CD4-positive, alpha-beta memory T cell (primary cell): ENCODE data around the gene HIGD1C. TPM values are rescaled to one million over a fixed set of nuclear protein-coding genes. Genes with fewer than 3 reads are reported as not detected.
"Not testable (repeated sequence)": the region's sequence is repeated elsewhere in the genome, so short reads cannot be mapped to it uniquely, and the experiment has no call there.

ENCODE experiments used
- CTCF ChIA-PET: fragments of 350-600 bp; sonication (Branson Sonifier 250); formaldehyde crosslinking; loops from one replicate; lab custom pipeline; 2021; ENCODE audit warnings: inconsistent platforms; ENCODE audit not compliant: partially characterized antibody; lab: Charles Lee
- POLR2A ChIA-PET: fragments of 350-600 bp; sonication (Branson Sonifier 250); formaldehyde crosslinking; loops from one replicate; lab custom pipeline; 2021; ENCODE audit not compliant: partially characterized antibody; lab: Charles Lee
- DNase-seq, 5 donors: peaks; one replicate each; pipeline versions ENCODE4 v3.0.0 to v3.0.0-alpha.2; 2020 to 2022; ENCODE audit warnings: mixed read lengths in 1 of 5
- H3K27ac ChIP-seq: one replicate; pipeline ENCODE4 v1.7.0; 2013; ENCODE audit warnings: low read depth, low read length
- H3K27me3 ChIP-seq: 2 replicates; pipeline ENCODE4 v1.7.0; 2013; ENCODE audit warnings: mild to moderate bottlenecking, low read length, moderate library complexity; ENCODE audit not compliant: insufficient read depth
- H3K36me3 ChIP-seq: 2 replicates; pipeline ENCODE4 v1.7.0; 2013; ENCODE audit warnings: mild to moderate bottlenecking, low read length, moderate library complexity; ENCODE audit not compliant: insufficient read depth
- H3K4me1 ChIP-seq: 2 replicates; pipeline ENCODE4 v1.7.0; 2013; ENCODE audit warnings: mild to moderate bottlenecking, low read length, moderate library complexity; ENCODE audit not compliant: insufficient read depth
- H3K4me3 ChIP-seq, 2 donors: one replicate each; pipeline ENCODE4 v1.7.0; 2013; ENCODE audit warnings: low read length in 2 of 2, mild to moderate bottlenecking in 1 of 2
- H3K9me3 ChIP-seq, 2 donors: one replicate each; pipeline ENCODE4 v1.7.0; 2013; ENCODE audit warnings: low read length in 2 of 2, control low read depth in 1 of 2; ENCODE audit not compliant: control insufficient read depth in 1 of 2
- H3K27ac Mint-ChIP-seq, 7 donors: one replicate each; pipeline ENCODE4 v1.8.0; 2020 to 2021; ENCODE audit warnings: mixed read lengths in 7 of 7, mild to moderate bottlenecking in 6 of 7, inconsistent platforms in 3 of 7, moderate library complexity in 3 of 7
- H3K27me3 Mint-ChIP-seq, 2 donors: one replicate each; pipeline ENCODE4 v1.8.0; 2020 to 2021; ENCODE audit warnings: mixed read lengths in 2 of 2
- H3K36me3 Mint-ChIP-seq, 2 donors: one replicate each; pipeline ENCODE4 v1.8.0; 2020 to 2021; ENCODE audit warnings: mixed read lengths in 2 of 2, inconsistent platforms in 1 of 2, mild to moderate bottlenecking in 1 of 2
- H3K4me1 Mint-ChIP-seq, 4 donors: one replicate each; pipeline ENCODE4 v1.8.0; 2020 to 2021; ENCODE audit warnings: mixed read lengths in 4 of 4, mild to moderate bottlenecking in 1 of 4
- H3K4me3 Mint-ChIP-seq, 8 donors: one replicate each; pipeline ENCODE4 v1.8.0; 2020 to 2021; ENCODE audit warnings: mixed read lengths in 8 of 8, mild to moderate bottlenecking in 7 of 8, moderate library complexity in 6 of 8, inconsistent platforms in 3 of 8
- H3K9me3 Mint-ChIP-seq, 8 donors: one replicate each; pipeline ENCODE4 v1.8.0; 2020 to 2021; ENCODE audit warnings: mixed read lengths in 8 of 8, mild to moderate bottlenecking in 5 of 8, inconsistent platforms in 3 of 8, moderate library complexity in 1 of 8
- intact Hi-C: fragments of 100-400 bp; cut with micrococcal nuclease; formaldehyde crosslinking; loops from one replicate; pipeline ENCODE4 v1.15.1; 2023
- polyA plus RNA-seq, 2 donors: library from polyadenylated mRNA; unstranded; fragments of 300-500 nt; fragmentation: Illumina TruSeq; gene quantifications; one replicate each; pipeline ENCODE4 v1.2.3, GENCODE V29; 2021
- total RNA-seq, 2 experiments: library from RNA; stranded (reverse); gene quantifications; one replicate each; pipeline ENCODE4 v1.2.3, GENCODE V29; 2021

The HIGD1C gene
- total and polyA plus RNA-seq, 4 experiments from 2014 or later: not detected

DNA sequence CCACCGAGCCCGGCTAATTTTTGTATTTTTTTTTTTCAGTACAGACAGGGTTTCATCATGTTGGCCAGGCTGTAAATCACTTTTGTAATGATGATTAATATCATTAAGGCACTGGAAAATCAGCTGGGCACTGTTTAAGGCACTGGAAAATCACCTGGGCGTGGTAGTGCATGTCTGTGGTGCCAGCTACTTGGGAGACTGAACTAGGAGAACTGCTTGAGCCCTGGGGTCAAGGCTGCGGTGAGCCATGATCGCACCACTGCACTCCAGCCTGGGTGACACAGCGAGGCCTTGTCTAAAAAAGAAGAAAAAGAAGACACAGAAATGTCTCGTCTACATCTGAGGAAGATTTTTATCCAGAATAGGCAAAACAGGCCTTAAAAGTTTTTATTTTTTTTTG is 61.1 kb downstream of the HIGD1C start:
- Histone ChIP-seq H3K4me1 (peaks cover 27% of the 10 kb centered on the region), H3K9me3 (no peaks in the 10 kb centered on the region), H3K27ac (no peak overlapping the region), H3K27me3 (no peaks in the 10 kb centered on the region), H3K36me3 (peaks cover under 1% of the 10 kb centered on the region), H3K4me3 (no peak overlapping the region)
- Mint-ChIP-seq H3K4me1 (peaks cover 19 to 40% (median 31%) of the 10 kb centered on the region in 4 donors), H3K9me3 (no peaks in the 10 kb centered on the region), H3K4me3 (peak overlapping the region in 1 of 8 donors; percentile 15), H3K36me3 (peaks cover 0 to 5% of the 10 kb centered on the region in 2 donors), H3K27ac (peak overlapping the region in 1 of 7 donors; percentile 25), H3K27me3 (no peaks in the 10 kb centered on the region)
- ChIA-PET POLR2A (interaction anchor here (1.3 kb wide), 1 partner anchor 8 kb away, joined by 3 read pairs; no protein-coding TSS in a partner anchor), CTCF (no interaction called here)
- intact Hi-C loops: no loop called here
- DNase-seq: no peak

- CTCF ChIA-PET, H3K36me3 ChIP-seq, H3K9me3 Mint-ChIP-seq, intact Hi-C loops, H3K27ac ChIP-seq, H3K27me3 ChIP-seq, H3K27ac Mint-ChIP-seq, H3K27me3 Mint-ChIP-seq, POLR2A ChIA-PET, DNase-seq, H3K9me3 ChIP-seq, H3K4me3 ChIP-seq, H3K4me3 Mint-ChIP-seq, H3K36me3 Mint-ChIP-seq: not testable (repeated sequence)
- H3K4me1 ChIP-seq: peaks cover 16% of the 10 kb centered on the region
- peaks cover 18 to 31% (median 24%) of the 10 kb centered on the region in 4 donors for H3K4me1 Mint-ChIP-seq
Observed at GRCh38 chr12:51014467-51014866, 62.1 kb downstream of the HIGD1C start.

DNA sequence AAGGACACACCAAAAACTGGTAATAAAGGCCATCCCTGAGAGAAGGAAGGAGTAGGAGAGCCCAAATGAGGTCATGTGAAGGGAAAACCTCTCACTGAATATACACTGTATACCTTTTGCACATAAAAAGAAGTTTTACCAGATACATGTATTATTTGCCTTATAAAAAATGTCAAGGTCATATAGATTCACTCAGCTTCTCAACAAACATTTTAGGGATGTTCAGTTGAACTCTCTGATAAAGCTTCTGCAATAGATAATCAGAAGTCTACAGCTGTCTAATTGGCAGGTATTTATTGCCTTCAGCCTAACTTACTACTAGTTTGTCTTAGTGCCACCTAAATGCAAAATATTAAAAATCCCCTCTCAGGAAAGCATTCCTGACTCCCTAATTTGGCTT is 65.1 kb downstream of the HIGD1C start:
- H3K27ac Mint-ChIP-seq: no peak overlapping the region
- H3K36me3 Mint-ChIP-seq: peaks cover 0 to 2% of the 10 kb centered on the region in 2 donors
- H3K27me3 Mint-ChIP-seq: no peaks in the 10 kb centered on the region
- no peaks in the 10 kb centered on the region for H3K9me3 Mint-ChIP-seq
- DNase-seq: no peak
- H3K4me1 Mint-ChIP-seq: peaks cover 25 to 46% (median 35%) of the 10 kb centered on the region in 4 donors
- Histone ChIP-seq H3K27me3 (no peaks in the 10 kb centered on the region), H3K4me1 (peaks cover 36% of the 10 kb centered on the region), H3K36me3 (no peaks in the 10 kb centered on the region), H3K9me3 (no peaks in the 10 kb centered on the region), H3K27ac (no peak overlapping the region), H3K4me3 (no peak overlapping the region)
- no peak overlapping the region for H3K4me3 Mint-ChIP-seq
- POLR2A ChIA-PET: interaction anchor here (0.9 kb wide), 1 partner anchor 9 kb away, joined by 3 read pairs; the partner anchor contains the start of gene SLC11A2
- intact Hi-C loops: no loop called here
- CTCF ChIA-PET: interaction anchor here (4.3 kb wide), 1 partner anchor 9 kb away, joined by 18 read pairs; the partner anchor contains the start of gene SLC11A2

GRCh38 chr12:51018956-51019355 is 66.6 kb downstream of the HIGD1C start:
- Mint-ChIP-seq H3K36me3 (no peaks in the 10 kb centered on the region), H3K27ac (peak overlapping the region in 1 of 7 donors; percentile 11), H3K27me3 (no peaks in the 10 kb centered on the region), H3K4me1 (peaks cover 23 to 47% (median 34%) of the 10 kb centered on the region in 4 donors), H3K4me3 (no peak overlapping the region), H3K9me3 (peaks cover 0 to 2% (median 0%) of the 10 kb centered on the region in 8 donors)
- H3K4me3 ChIP-seq: no peak overlapping the region
- ChIA-PET POLR2A (no interaction called here), CTCF (interaction anchor here (0.8 to 4.3 kb wide), 3 partner anchors 8 to 254 kb away, joined by 3 to 18 read pairs (median 3); partner anchors contain the start of gene SLC11A2)
- no peak for DNase-seq
- H3K27me3 ChIP-seq: no peaks in the 10 kb centered on the region
- intact Hi-C loops: no loop called here
- H3K9me3 ChIP-seq: no peaks in the 10 kb centered on the region
- no peak overlapping the region for H3K27ac ChIP-seq
- H3K36me3 ChIP-seq: no peaks in the 10 kb centered on the region
- H3K4me1 ChIP-seq: peaks cover 38% of the 10 kb centered on the region

DNA sequence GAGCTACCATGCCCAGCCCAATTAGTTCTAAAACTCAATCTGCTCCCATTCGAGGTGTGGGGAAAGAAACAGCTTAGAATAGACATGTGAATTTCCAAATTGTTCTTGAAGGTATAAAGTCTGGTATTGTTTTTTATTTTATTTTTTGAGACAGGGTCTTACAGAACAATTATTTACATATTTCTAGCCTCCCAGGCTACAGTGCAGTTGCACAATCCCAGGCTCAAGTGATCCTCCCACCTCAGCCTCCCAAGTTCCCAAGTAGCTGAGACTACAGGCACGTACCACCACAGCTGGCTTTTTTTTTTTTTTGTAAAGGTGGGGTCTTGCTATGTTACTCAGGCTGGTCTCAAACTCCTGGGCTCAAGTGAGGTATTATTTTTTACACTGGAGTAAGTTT is 67.6 kb downstream of the HIGD1C start:
- peak overlapping the region in 2 of 7 donors; percentile 42 to 74 for H3K27ac Mint-ChIP-seq
- intact Hi-C loops: no loop called here
- Histone ChIP-seq H3K4me1 (peaks cover 41% of the 10 kb centered on the region), H3K4me3 (no peak overlapping the region), H3K27me3 (no peaks in the 10 kb centered on the region), H3K27ac (no peak overlapping the region), H3K9me3 (no peaks in the 10 kb centered on the region), H3K36me3 (no peaks in the 10 kb centered on the region)
- no peak overlapping the region for H3K4me3 Mint-ChIP-seq
- peaks cover 0 to 2% (median 0%) of the 10 kb centered on the region in 8 donors for H3K9me3 Mint-ChIP-seq
- no peaks in the 10 kb centered on the region for H3K27me3 Mint-ChIP-seq
- DNase-seq: no peak
- ChIA-PET CTCF (interaction anchor here (1.0 kb wide), 1 partner anchor 8 kb away, joined by 4 read pairs; no protein-coding TSS in a partner anchor), POLR2A (interaction anchor here (0.6 to 1.2 kb wide), 3 partner anchors 8 to 64 kb away, joined by 3 read pairs; no protein-coding TSS in a partner anchor)
- no peaks in the 10 kb centered on the region for H3K36me3 Mint-ChIP-seq
- peaks cover 31 to 57% (median 43%) of the 10 kb centered on the region in 4 donors for H3K4me1 Mint-ChIP-seq

Other genes starting within 250 kb of the HIGD1C start
- 10 to 100 TPM; 52.2 to 52.3 TPM for gene ATF1, start 188.4 kb upstream of the HIGD1C start, total RNA-seq
- gene ATF1, start 188.4 kb upstream of the HIGD1C start, polyA plus RNA-seq: 10 to 100 TPM; 48.7 to 50.8 TPM
- gene TMPRSS12, start 109.6 kb upstream of the HIGD1C start, total RNA-seq: not detected
- not detected for gene TMPRSS12, start 109.6 kb upstream of the HIGD1C start, polyA plus RNA-seq
- gene SLC11A2, start 73.8 kb downstream of the HIGD1C start, total RNA-seq: 10 to 100 TPM; 55.1 to 62.7 TPM
- gene SLC11A2, start 73.8 kb downstream of the HIGD1C start, polyA plus RNA-seq: 10 to 100 TPM in 1 of 2 donors, 1 to 10 TPM in 1; 7.4 to 18.9 TPM
- gene LETMD1, start 95.8 kb downstream of the HIGD1C start, total RNA-seq: 10 to 100 TPM; 83.7 to 93.3 TPM
- gene LETMD1, start 95.8 kb downstream of the HIGD1C start, polyA plus RNA-seq: 10 to 100 TPM; 32.6 to 36.6 TPM
- gene CSRNP2, start 131.1 kb downstream of the HIGD1C start, total RNA-seq: 10 to 100 TPM; 34.1 to 35.0 TPM
- 1 to 10 TPM; 4.6 to 6.3 TPM for gene CSRNP2, start 131.1 kb downstream of the HIGD1C start, polyA plus RNA-seq
- gene TFCP2, start 220.6 kb downstream of the HIGD1C start, total RNA-seq: 10 to 100 TPM; 36.4 to 40.0 TPM
- 10 to 100 TPM in 1 of 2 donors, 1 to 10 TPM in 1; 6.0 to 15.3 TPM for gene TFCP2, start 220.6 kb downstream of the HIGD1C start, polyA plus RNA-seq